GM12873 (cell line): ENCODE results near the gene OLIG1.

ENCODE experiments used
- TF ChIP-seq, protein P1 (sequence below): IDR thresholded peaks from 2 replicates; pipeline ENCODE4 v1.5.1; 2012; ENCODE audit warnings: low read depth, mild to moderate bottlenecking, moderate library complexity, low read length, control low read depth; ENCODE audit not compliant: insufficient read depth; ENCODE audit errors: missing control alignments

The OLIG1 gene

DNA sequence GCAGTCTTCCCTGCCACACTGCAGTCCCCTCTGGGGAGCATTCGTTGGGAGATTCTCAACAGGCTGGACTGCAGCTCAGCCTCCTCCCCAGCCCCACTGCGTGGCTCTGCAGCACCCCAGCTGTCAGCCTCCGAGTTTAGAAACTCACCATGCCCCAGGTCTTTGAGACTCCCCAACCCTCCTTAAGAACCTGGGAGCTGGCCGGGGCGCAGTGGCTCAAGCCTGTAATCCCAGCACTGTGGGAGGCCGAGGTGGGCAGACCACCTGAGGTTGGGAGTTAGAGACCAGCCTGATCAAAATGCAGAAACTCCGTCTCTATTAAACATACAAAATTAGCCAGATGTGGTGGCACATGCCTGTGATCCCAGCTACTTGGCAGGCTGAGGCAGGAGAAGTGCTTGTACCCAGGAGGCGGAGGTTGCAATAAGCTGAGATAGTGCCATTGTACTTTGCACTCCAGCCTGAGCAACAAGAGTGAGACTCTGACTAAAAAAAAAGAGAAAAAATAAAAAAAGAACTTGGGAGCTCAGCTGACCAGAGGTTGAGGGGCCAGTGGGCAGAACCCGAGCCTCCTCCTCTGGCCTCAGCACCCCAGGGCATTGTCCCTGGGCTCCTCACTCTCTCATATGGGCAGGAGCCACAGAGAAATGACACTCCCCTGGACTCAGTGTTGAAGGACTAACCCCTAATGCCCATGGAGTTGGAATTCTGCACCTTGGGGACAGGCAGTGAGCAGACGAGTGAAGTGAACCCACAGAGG is 38.6 kb upstream of the OLIG1 start:
- TF ChIP-seq, protein P1, sequence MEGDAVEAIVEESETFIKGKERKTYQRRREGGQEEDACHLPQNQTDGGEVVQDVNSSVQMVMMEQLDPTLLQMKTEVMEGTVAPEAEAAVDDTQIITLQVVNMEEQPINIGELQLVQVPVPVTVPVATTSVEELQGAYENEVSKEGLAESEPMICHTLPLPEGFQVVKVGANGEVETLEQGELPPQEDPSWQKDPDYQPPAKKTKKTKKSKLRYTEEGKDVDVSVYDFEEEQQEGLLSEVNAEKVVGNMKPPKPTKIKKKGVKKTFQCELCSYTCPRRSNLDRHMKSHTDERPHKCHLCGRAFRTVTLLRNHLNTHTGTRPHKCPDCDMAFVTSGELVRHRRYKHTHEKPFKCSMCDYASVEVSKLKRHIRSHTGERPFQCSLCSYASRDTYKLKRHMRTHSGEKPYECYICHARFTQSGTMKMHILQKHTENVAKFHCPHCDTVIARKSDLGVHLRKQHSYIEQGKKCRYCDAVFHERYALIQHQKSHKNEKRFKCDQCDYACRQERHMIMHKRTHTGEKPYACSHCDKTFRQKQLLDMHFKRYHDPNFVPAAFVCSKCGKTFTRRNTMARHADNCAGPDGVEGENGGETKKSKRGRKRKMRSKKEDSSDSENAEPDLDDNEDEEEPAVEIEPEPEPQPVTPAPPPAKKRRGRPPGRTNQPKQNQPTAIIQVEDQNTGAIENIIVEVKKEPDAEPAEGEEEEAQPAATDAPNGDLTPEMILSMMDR: no peak

- TF ChIP-seq, protein P1: no peak
Measured at GRCh38 chr21:33032434-33033047, 37.4 kb upstream of the OLIG1 start.

DNA sequence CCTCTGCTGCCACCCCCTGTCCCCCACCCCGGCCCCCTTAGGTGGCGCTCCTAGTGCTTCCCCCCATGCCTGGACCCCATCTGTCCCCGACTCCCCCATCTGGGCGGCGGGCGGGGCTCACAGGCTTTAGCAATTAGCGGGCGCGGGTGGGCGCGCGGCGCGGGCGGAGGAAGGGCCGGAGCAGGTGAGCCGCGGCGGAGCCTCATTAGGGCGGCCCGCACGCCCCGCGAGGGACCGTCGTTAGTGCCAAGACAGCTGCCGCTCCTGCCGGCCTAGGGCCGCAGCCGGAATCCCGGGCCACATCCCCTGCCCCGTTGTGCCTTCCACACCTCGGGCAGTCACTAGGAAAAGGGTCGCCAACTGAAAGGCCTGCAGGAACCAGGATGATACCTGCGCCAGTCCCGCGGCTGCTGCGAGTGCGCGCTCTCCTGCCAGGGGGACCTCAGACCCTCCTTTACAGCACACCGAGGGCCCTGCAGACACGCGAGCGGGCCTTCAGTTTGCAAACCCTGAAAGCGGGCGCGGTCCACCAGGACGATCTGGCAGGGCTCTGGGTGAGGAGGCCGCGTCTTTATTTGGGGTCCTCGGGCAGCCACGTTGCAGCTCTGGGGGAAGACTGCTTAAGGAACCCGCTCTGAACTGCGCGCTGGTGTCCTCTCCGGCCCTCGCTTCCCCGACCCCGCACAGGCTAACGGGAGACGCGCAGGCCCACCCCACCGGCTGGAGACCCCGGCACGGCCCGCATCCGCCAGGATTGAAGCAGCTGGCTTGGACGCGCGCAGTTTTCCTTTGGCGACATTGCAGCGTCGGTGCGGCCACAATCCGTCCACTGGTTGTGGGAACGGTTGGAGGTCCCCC is 36.6 kb upstream of the OLIG1 start:
- TF ChIP-seq, protein P1: no peak

DNA sequence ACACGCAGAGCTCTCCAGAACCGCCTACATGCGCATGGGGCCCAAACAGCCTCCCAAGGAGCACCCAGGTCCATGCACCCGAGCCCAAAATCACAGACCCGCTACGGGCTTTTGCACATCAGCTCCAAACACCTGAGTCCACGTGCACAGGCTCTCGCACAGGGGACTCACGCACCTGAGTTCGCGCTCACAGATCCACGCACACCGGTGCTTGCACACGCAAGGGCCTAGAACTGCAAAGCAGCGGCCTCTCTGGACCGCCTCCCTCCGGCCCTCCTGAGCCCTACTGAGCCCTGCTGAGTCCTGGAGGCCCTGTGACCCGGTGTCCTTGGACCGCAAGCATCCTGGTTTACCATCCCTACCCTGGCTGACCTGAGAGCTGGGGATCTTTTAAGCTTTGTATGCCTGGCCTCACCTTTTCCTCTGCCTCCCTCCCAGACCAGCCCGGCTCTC is 36.0 kb upstream of the OLIG1 start:
- TF ChIP-seq, protein P1: no peak

DNA sequence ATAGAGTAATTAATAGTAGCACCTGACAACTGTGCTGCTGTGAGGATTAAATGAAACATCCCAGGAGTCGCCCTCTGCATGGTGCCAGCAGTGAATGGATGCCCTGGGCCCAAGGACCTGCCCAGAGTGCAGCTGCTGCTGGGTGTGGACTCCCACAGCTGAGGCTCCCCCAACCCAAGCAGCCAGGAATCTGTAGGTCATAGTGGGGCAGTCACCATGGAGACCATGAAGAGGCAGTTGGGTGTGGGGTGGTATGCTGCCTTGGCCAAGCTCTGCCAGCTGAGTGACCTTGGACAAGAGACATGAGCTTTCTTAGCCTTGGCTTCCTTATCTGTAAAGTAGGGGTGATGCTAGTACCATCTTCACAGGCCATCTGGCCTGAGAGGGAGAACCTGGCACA is 34.8 kb upstream of the OLIG1 start:
- TF ChIP-seq, protein P1: no peak

GRCh38 chr21:33036430-33037162 is 33.3 kb upstream of the OLIG1 start:
- TF ChIP-seq, protein P1: no peak

DNA sequence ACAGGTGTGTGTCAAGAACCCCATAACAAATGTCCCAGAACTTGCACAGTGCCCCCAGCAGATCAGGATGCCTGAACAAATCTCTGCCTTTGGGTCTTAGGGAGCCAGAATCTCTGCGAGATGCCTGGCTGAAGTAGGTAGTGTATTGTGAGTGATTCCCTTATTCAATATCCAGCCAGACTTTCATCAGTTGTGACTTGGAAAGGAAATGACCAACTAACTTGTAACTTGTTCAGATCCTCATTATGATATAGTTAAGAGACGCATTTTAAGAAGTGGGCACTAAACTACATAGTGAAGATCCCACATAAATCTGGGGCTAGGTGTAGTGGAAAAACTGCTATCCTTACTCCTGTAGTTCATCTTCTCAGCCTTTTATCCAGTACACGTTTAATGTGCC is 32.4 kb upstream of the OLIG1 start:
- TF ChIP-seq, protein P1: no peak
